HCT116 (cell line): ENCODE results near the gene DCP1B. TPM values are rescaled to one million over a fixed set of nuclear protein-coding genes. Genes with fewer than 3 reads are reported as not detected.

ENCODE experiments used
- ATAC-seq: fragments of 200-7000 bp; cut with Tn5 transposase; 2 replicates; pipeline ENCODE4 v1.9.1; 2020; ENCODE audit warnings: mild to moderate bottlenecking, moderate library complexity
- BruUV-seq: library from RNA; stranded (reverse); fragments of 400-500 nt; replicated peaks from 2 replicates; lab custom pipeline; 2021; lab: Mats Ljungman, UMichigan
- CTCF ChIA-PET: fragments of 300-600 bp; sonication (Branson Sonifier 250); formaldehyde crosslinking; loops from one replicate; lab custom pipeline; 2021; ENCODE audit warnings: antibody characterized with exemption; lab: Charles Lee
- POLR2A ChIA-PET: fragments of 300-600, 350-600 bp; sonication (Branson Sonifier 250); formaldehyde crosslinking; loops from one replicate; lab custom pipeline; 2021; ENCODE audit warnings: antibody characterized with exemption; lab: Charles Lee
- RAD21 ChIA-PET, 2 experiments: fragments of 300-600 bp; sonication (Branson Sonifier 250); formaldehyde crosslinking; loops; one replicate each; lab custom pipeline; 2023; ENCODE audit warnings: low total read pairs in 2 of 2; ENCODE audit not compliant: uncharacterized antibody in 2 of 2, unreplicated experiment in 2 of 2, low non-redundant PET in 1 of 2; lab: Charles Lee
- DNase-seq: peaks from one replicate; pipeline ENCODE4 v3.0.0-alpha.2; 2010; ENCODE audit warnings: low read depth, low spot score
- H2AFZ ChIP-seq: fragments of 200-600 bp; shearing (Covaris generic), sonication (generic); 2 replicates; pipeline ENCODE4 v1.6.1; 2017; ENCODE audit warnings: low read depth, mixed run types, mixed read lengths, antibody characterized with exemption, low read length; ENCODE audit not compliant: poor library complexity, severe bottlenecking
- H3K27ac ChIP-seq: 2 replicates; pipeline ENCODE4 v1.5.1; 2012; ENCODE audit warnings: low read depth, low read length
- H3K27me3 ChIP-seq: fragments of 200-600 bp; sonication (generic); 2 replicates; pipeline ENCODE4 v1.6.1; 2016; ENCODE audit warnings: mixed run types, low read length, mixed read lengths; ENCODE audit not compliant: insufficient read depth
- H3K36me3 ChIP-seq, 2 experiments: fragments of 200-500 bp in 1 of 2; fragments of 200-600 bp in 1 of 2; sonication (Bioruptor generic) in 1 of 2; sonication (generic) in 1 of 2; 2 replicates each; pipeline versions ENCODE4 v1.5.1 to v1.6.1; 2014 to 2016; ENCODE audit warnings: low read length in 2 of 2, inconsistent platforms in 1 of 2, mixed read lengths in 1 of 2, mixed run types in 1 of 2; ENCODE audit not compliant: insufficient read depth in 2 of 2, control insufficient read depth in 1 of 2
- H3K4me1 ChIP-seq, 2 experiments: fragments of 200-600 bp in 1 of 2; sonication (generic) in 1 of 2; 2 replicates each; pipeline versions ENCODE4 v1.5.1 to v1.6.1; 2012 to 2017; ENCODE audit warnings: low read length in 2 of 2, inconsistent platforms in 1 of 2, mild to moderate bottlenecking in 1 of 2, mixed read lengths in 1 of 2, mixed run types in 1 of 2, moderate library complexity in 1 of 2; ENCODE audit not compliant: insufficient read depth in 2 of 2, control insufficient read depth in 1 of 2
- H3K4me2 ChIP-seq: fragments of 200-600 bp; sonication (generic); 2 replicates; pipeline ENCODE4 v1.6.1; 2017; ENCODE audit warnings: mixed run types, low read length, mixed read lengths
- H3K4me3 ChIP-seq, 2 experiments: fragments of 200-600 bp in 1 of 2; sonication (generic) in 1 of 2; replicated peaks in 1 of 2; 2 replicates each; pipeline ENCODE4 v1.5.1; 2011 to 2016; ENCODE audit warnings: low read length in 2 of 2, control low read depth in 1 of 2, low read depth in 1 of 2, mild to moderate bottlenecking in 1 of 2, mixed read lengths in 1 of 2, mixed run types in 1 of 2
- H3K79me2 ChIP-seq: fragments of 200-600 bp; sonication (generic); 2 replicates; pipeline ENCODE4 v1.6.1; 2017; ENCODE audit warnings: mild to moderate bottlenecking, mixed run types, low read length, moderate library complexity, mixed read lengths; ENCODE audit not compliant: insufficient read depth
- H3K9ac ChIP-seq: fragments of 200-600 bp; sonication (generic); 2 replicates; pipeline ENCODE4 v1.6.1; 2016; ENCODE audit warnings: low read length, mixed read lengths
- H3K9me2 ChIP-seq: fragments of 200-600 bp; sonication (generic), shearing (Covaris generic); 2 replicates; pipeline ENCODE4 v1.6.1; 2017; ENCODE audit warnings: mixed run types, mild to moderate bottlenecking, moderate library complexity; ENCODE audit not compliant: insufficient read depth
- H3K9me3 ChIP-seq, 2 experiments: fragments of 200-500 bp in 1 of 2; fragments of 200-600 bp in 1 of 2; sonication (Bioruptor generic) in 1 of 2; sonication (generic) in 1 of 2; 2 replicates each; pipeline ENCODE4 v1.6.1; 2014 to 2017; ENCODE audit warnings: low read length in 2 of 2, mixed read lengths in 2 of 2, inconsistent platforms in 1 of 2, low read depth in 1 of 2, mild to moderate bottlenecking in 1 of 2, mixed run types in 1 of 2, moderate library complexity in 1 of 2; ENCODE audit not compliant: control insufficient read depth in 1 of 2, insufficient read depth in 1 of 2
- H4K20me1 ChIP-seq: fragments of 200-600 bp; sonication (generic), shearing (Covaris generic); 2 replicates; pipeline ENCODE4 v1.6.1; 2017; ENCODE audit warnings: mixed run types, mild to moderate bottlenecking, moderate library complexity; ENCODE audit not compliant: insufficient read depth
- CBX3 ChIP-seq: IDR thresholded peaks from 2 replicates; pipeline ENCODE4 v1.6.1; 2012; ENCODE audit warnings: low read depth
- EGR1 ChIP-seq: IDR thresholded peaks from 2 replicates; pipeline ENCODE4 v1.6.1; 2012; ENCODE audit warnings: low read depth
- ELF1 ChIP-seq: IDR thresholded peaks from 2 replicates; pipeline ENCODE4 v1.6.1; 2012; ENCODE audit warnings: low read depth, borderline replicate concordance
- EZH2 ChIP-seq: fragments of 200-600 bp; sonication (generic); IDR thresholded peaks from 2 replicates; pipeline ENCODE4 v1.6.1; 2017; ENCODE audit warnings: antibody characterized with exemption, mixed run types
- EZH2phosphoT487 ChIP-seq: fragments of 200-600 bp; IDR thresholded peaks from 2 replicates; pipeline ENCODE4 v1.6.1; 2018; ENCODE audit warnings: antibody characterized with exemption, borderline replicate concordance
- FOSL1 ChIP-seq: IDR thresholded peaks from 2 replicates; pipeline ENCODE4 v1.6.1; 2012; ENCODE audit warnings: low read depth
- JUND ChIP-seq: IDR thresholded peaks from 2 replicates; pipeline ENCODE4 v1.6.1; 2012
- POLR2A ChIP-seq: IDR thresholded peaks from 2 replicates; pipeline ENCODE4 v1.7.0; 2011; ENCODE audit warnings: borderline replicate concordance; ENCODE audit not compliant: insufficient read depth, insufficient read length; ENCODE audit errors: extremely low read depth
- POLR2AphosphoS5 ChIP-seq: IDR thresholded peaks from 2 replicates; pipeline ENCODE4 v1.6.1; 2011; ENCODE audit warnings: mild to moderate bottlenecking, low read depth, low read length, moderate library complexity
- SRF ChIP-seq: IDR thresholded peaks from 2 replicates; pipeline ENCODE4 v1.6.1; 2012; ENCODE audit warnings: low read depth
- YY1 ChIP-seq: IDR thresholded peaks from 2 replicates; pipeline ENCODE4 v1.6.1; 2011; ENCODE audit warnings: low read length, low read depth, moderate library complexity, mild to moderate bottlenecking; ENCODE audit not compliant: insufficient replicate concordance; ENCODE audit errors: extremely low read depth
- ZNF274 ChIP-seq: fragments of 200-500 bp; sonication (Bioruptor generic); IDR thresholded peaks from 2 replicates; pipeline ENCODE4 v1.6.1; 2014; ENCODE audit warnings: mild to moderate bottlenecking, low read depth, low read length, inconsistent platforms
- intact Hi-C: fragments of 100-400 bp; cut with micrococcal nuclease; formaldehyde crosslinking; loops from 2 replicates; pipeline ENCODE4 v1.10.0; 2022
- total RNA-seq: library from RNA; stranded (reverse); gene quantifications from one replicate; pipeline ENCODE4 v1.2.1, GENCODE V29; 2021; ENCODE audit not compliant: unreplicated experiment
- TF ChIP-seq, protein P1 (sequence below): IDR thresholded peaks from 2 replicates; pipeline ENCODE4 v1.6.1; 2012
- TF ChIP-seq, protein P2 (sequence below): IDR thresholded peaks from 2 replicates; pipeline ENCODE4 v1.6.1; 2012; ENCODE audit warnings: low read depth

DCP1B gene
- total RNA-seq, 1 experiment from 2014 or later = 13.8 TPM

DNA sequence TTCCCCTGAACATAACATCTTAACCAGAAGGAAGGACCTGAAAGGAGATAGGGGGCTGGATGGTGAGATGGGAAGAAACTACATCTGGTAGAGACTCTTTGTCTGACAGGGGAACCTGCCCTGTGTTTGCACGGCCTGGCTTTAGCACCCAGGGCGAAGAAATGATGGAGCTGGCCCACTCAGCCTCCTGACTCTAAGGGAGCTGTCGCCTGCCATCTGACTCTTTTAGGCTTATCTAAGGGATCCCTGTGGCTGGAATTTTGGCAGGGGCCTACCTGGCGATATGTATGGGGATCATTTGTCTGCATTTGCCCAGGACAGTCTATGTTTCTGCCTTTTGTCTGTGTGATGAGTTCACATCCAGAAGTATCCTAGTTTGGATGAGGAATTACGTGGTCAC is 70.2 kb downstream of the DCP1B start:
- Histone ChIP-seq H3K9ac (no peak overlapping the region), H2AFZ (no peak overlapping the region), H4K20me1 (no peaks in the 10 kb centered on the region), H3K79me2 (no peaks in the 10 kb centered on the region), H3K36me3 (no peaks in the 10 kb centered on the region), H3K4me3 (no peak overlapping the region), H3K4me2 (no peak overlapping the region), H3K27ac (no peak overlapping the region), H3K9me2 (no peaks in the 10 kb centered on the region), H3K27me3 (no peaks in the 10 kb centered on the region), H3K4me1 (no peaks in the 10 kb centered on the region), H3K9me3 (no peaks in the 10 kb centered on the region)
- intact Hi-C loops = no loop called here
- CTCF ChIA-PET = no interaction called here
- BruUV-seq = no TSS peak
- POLR2A ChIA-PET = no interaction called here
- ATAC-seq (no peak), DNase-seq (no peak)
- RAD21 ChIA-PET = no interaction called here
- TF ChIP-seq POLR2A (no peak), JUND (no peak), POLR2AphosphoS5 (no peak), FOSL1 (no peak), YY1 (no peak), CBX3 (no peak), EZH2phosphoT487 (no peak), EGR1 (no peak), ELF1 (no peak), SRF (no peak), EZH2 (no peak), ZNF274 (no peak)
- TF ChIP-seq, protein P1, sequence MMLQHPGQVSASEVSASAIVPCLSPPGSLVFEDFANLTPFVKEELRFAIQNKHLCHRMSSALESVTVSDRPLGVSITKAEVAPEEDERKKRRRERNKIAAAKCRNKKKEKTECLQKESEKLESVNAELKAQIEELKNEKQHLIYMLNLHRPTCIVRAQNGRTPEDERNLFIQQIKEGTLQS = no peak
- TF ChIP-seq, protein P2, sequence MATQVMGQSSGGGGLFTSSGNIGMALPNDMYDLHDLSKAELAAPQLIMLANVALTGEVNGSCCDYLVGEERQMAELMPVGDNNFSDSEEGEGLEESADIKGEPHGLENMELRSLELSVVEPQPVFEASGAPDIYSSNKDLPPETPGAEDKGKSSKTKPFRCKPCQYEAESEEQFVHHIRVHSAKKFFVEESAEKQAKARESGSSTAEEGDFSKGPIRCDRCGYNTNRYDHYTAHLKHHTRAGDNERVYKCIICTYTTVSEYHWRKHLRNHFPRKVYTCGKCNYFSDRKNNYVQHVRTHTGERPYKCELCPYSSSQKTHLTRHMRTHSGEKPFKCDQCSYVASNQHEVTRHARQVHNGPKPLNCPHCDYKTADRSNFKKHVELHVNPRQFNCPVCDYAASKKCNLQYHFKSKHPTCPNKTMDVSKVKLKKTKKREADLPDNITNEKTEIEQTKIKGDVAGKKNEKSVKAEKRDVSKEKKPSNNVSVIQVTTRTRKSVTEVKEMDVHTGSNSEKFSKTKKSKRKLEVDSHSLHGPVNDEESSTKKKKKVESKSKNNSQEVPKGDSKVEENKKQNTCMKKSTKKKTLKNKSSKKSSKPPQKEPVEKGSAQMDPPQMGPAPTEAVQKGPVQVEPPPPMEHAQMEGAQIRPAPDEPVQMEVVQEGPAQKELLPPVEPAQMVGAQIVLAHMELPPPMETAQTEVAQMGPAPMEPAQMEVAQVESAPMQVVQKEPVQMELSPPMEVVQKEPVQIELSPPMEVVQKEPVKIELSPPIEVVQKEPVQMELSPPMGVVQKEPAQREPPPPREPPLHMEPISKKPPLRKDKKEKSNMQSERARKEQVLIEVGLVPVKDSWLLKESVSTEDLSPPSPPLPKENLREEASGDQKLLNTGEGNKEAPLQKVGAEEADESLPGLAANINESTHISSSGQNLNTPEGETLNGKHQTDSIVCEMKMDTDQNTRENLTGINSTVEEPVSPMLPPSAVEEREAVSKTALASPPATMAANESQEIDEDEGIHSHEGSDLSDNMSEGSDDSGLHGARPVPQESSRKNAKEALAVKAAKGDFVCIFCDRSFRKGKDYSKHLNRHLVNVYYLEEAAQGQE = no peak
